ENCODE data around the gene RSPH9. TPM values are rescaled to one million over a fixed set of nuclear protein-coding genes. Genes with fewer than 3 reads are reported as not detected.
"Not testable (repeated sequence)": the region's sequence is repeated elsewhere in the genome, so short reads cannot be mapped to it uniquely, and the experiment has no call there.

RSPH9 gene
- total and polyA plus RNA-seq, 4 donors: under 0.01 to 0.19 (median 0.12) TPM

- no peaks in the 10 kb centered on the region for H3K27me3 ChIP-seq (ENCODE audit: control insufficient read depth in 4 of 4, insufficient read depth in 4 of 4, low read length in 3 of 4)
- H3K4me1 ChIP-seq (ENCODE audit: control insufficient read depth in 4 of 4, insufficient read depth in 4 of 4, low read length in 3 of 4): peaks cover 0 to 3% (median 0%) of the 10 kb centered on the region in 4 donors
- DNase-seq (ENCODE audit: low spot score): no peak
- H3K36me3 ChIP-seq (ENCODE audit: control insufficient read depth in 4 of 4, insufficient read depth in 3 of 4, low read depth in 1 of 4, low read length in 3 of 4): no peaks in the 10 kb centered on the region
- whole genome bisulfite sequencing: 94% methylated on average over 2 of the region's 2 CpGs
- TF ChIP-seq EGR1 (IDR thresholded peaks at IDR 0.05; ENCODE audit: low read depth in 2 of 2) (no peak), FOXA2 (IDR thresholded peaks at IDR 0.05) (no peak), CTCF (IDR thresholded peaks at IDR 0.05; ENCODE audit: low read depth, low read length, missing input control) (no peak), GABPA (IDR thresholded peaks at IDR 0.05 in 1 of 2, conservative IDR thresholded peaks at IDR 0.05 in 1 of 2) (no peak), YY1 (IDR thresholded peaks at IDR 0.05) (no peak), RXRA (IDR thresholded peaks at IDR 0.05) (no peak), NR2F2 (IDR thresholded peaks at IDR 0.05) (no peak), RAD21 (IDR thresholded peaks at IDR 0.05) (no peak), JUND (IDR thresholded peaks at IDR 0.05) (no peak), TAF1 (conservative IDR thresholded peaks at IDR 0.05) (no peak), SP1 (IDR thresholded peaks at IDR 0.05) (no peak), HNF4A (conservative IDR thresholded peaks at IDR 0.05) (no peak), FOXA1 (IDR thresholded peaks at IDR 0.05) (no peak), HNF4G (IDR thresholded peaks at IDR 0.05) (no peak), ZBTB33 (IDR thresholded peaks at IDR 0.05) (no peak)
- TF ChIP-seq, protein P1, sequence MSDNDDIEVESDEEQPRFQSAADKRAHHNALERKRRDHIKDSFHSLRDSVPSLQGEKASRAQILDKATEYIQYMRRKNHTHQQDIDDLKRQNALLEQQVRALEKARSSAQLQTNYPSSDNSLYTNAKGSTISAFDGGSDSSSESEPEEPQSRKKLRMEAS (IDR thresholded peaks at IDR 0.05): no peak
- TF ChIP-seq, protein P2, sequence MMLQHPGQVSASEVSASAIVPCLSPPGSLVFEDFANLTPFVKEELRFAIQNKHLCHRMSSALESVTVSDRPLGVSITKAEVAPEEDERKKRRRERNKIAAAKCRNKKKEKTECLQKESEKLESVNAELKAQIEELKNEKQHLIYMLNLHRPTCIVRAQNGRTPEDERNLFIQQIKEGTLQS (IDR thresholded peaks at IDR 0.05): no peak
- TF ChIP-seq, protein P3, sequence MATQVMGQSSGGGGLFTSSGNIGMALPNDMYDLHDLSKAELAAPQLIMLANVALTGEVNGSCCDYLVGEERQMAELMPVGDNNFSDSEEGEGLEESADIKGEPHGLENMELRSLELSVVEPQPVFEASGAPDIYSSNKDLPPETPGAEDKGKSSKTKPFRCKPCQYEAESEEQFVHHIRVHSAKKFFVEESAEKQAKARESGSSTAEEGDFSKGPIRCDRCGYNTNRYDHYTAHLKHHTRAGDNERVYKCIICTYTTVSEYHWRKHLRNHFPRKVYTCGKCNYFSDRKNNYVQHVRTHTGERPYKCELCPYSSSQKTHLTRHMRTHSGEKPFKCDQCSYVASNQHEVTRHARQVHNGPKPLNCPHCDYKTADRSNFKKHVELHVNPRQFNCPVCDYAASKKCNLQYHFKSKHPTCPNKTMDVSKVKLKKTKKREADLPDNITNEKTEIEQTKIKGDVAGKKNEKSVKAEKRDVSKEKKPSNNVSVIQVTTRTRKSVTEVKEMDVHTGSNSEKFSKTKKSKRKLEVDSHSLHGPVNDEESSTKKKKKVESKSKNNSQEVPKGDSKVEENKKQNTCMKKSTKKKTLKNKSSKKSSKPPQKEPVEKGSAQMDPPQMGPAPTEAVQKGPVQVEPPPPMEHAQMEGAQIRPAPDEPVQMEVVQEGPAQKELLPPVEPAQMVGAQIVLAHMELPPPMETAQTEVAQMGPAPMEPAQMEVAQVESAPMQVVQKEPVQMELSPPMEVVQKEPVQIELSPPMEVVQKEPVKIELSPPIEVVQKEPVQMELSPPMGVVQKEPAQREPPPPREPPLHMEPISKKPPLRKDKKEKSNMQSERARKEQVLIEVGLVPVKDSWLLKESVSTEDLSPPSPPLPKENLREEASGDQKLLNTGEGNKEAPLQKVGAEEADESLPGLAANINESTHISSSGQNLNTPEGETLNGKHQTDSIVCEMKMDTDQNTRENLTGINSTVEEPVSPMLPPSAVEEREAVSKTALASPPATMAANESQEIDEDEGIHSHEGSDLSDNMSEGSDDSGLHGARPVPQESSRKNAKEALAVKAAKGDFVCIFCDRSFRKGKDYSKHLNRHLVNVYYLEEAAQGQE (IDR thresholded peaks at IDR 0.05): no peak
- no peak overlapping the region for H3K27ac ChIP-seq (ENCODE audit: low read depth in 1 of 2, low read length in 2 of 2)
- H3K9me3 ChIP-seq (ENCODE audit: control insufficient read depth in 4 of 4, low read length in 3 of 4): no peaks in the 10 kb centered on the region
- H3K9ac ChIP-seq (ENCODE audit: low read depth in 1 of 2, low read length in 2 of 2): no peak overlapping the region
- H3K4me3 ChIP-seq (ENCODE audit: low read depth in 1 of 3, low read length in 3 of 3): no peak overlapping the region
Measured at GRCh38 chr6:43648248-43648647, 3.4 kb downstream of the RSPH9 start.

DNA sequence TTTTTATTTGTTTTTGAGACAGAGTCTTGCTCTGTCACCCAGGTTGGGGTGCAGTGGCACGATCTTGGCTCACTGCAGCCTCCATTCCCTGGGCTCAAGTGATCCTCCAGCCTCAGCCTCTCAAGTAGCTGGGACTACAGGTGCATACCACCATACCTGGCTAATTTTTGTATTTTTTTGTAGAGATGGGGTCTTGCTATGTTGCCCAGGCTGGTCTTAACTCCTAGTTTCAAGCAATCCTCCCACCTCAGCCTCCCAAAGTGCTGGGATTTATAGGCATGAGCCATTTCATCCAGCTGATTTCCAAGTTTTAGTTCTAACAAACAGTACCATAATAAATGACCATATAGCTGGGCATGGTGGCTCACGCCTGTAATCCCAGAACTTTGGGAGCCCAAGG lies 8.0 kb downstream of the RSPH9 start:
- not testable (repeated sequence) for H3K27ac ChIP-seq (ENCODE audit: low read depth in 1 of 2, low read length in 2 of 2); H3K4me3 ChIP-seq (ENCODE audit: low read depth in 1 of 3, low read length in 3 of 3); H3K9me3 ChIP-seq (ENCODE audit: control insufficient read depth in 4 of 4, low read length in 3 of 4); H3K36me3 ChIP-seq (ENCODE audit: control insufficient read depth in 4 of 4, insufficient read depth in 3 of 4, low read depth in 1 of 4, low read length in 3 of 4); DNase-seq (ENCODE audit: low spot score); H3K9ac ChIP-seq (ENCODE audit: low read depth in 1 of 2, low read length in 2 of 2); H3K4me1 ChIP-seq (ENCODE audit: control insufficient read depth in 4 of 4, insufficient read depth in 4 of 4, low read length in 3 of 4); H3K27me3 ChIP-seq (ENCODE audit: control insufficient read depth in 4 of 4, insufficient read depth in 4 of 4, low read length in 3 of 4)
- 89% methylated on average over 2 of the region's 2 CpGs for WGBS

Data from liver (tissue), 9 donors.